Esophagus squamous epithelium (tissue), 4 donors: ENCODE data around the gene MYH15.

Experiments used
- CTCF ChIP-seq, 6 experiments: fragments of 450-650 bp in 4 of 6; fragments of 200-600 bp in 2 of 6; sonication (generic) in 2 of 6; IDR thresholded peaks; one replicate each; pipeline ENCODE4 v1.5.1; 2016 to 2019; ENCODE audit warnings: antibody characterized with exemption in 6 of 6, mild to moderate bottlenecking in 4 of 6, moderate library complexity in 4 of 6
- POLR2A ChIP-seq, 4 donors: fragments of 450-650 bp; IDR thresholded peaks; one replicate each; pipeline ENCODE4 v1.6.1; 2017; ENCODE audit warnings: antibody characterized with exemption in 4 of 4, mild to moderate bottlenecking in 4 of 4, moderate library complexity in 3 of 4

GRCh38 chr3:108518895-108519294, 8.5 kb upstream of the MYH15 start:
- no peak for TF ChIP-seq POLR2A (IDR thresholded peaks at IDR 0.05)
- no peak for TF ChIP-seq CTCF (IDR thresholded peaks at IDR 0.05)
